Neural cell (in vitro differentiated cells): ENCODE results near the gene MYO3B. TPM values are rescaled to one million over a fixed set of nuclear protein-coding genes. Genes with fewer than 3 reads are reported as not detected.

Source experiments
- H2AFZ ChIP-seq: fragments of 200-600, 300-800 bp; sonication (generic), shearing (Covaris generic); 2 replicates; pipeline ENCODE4 v1.6.0; 2014; ENCODE audit warnings: low read depth, mild to moderate bottlenecking, antibody characterized with exemption, low read length, moderate library complexity
- H3F3A ChIP-seq: fragments of 200-600 bp; shearing (Covaris generic); 2 replicates; pipeline ENCODE4 v1.6.1; 2016; ENCODE audit warnings: mild to moderate bottlenecking, moderate library complexity, mixed read lengths, antibody characterized with exemption, low read length; ENCODE audit not compliant: insufficient read depth, poor library complexity, severe bottlenecking
- H3K27ac ChIP-seq: fragments of 200-600, 300-800 bp; sonication (generic), shearing (Covaris generic); 2 replicates; pipeline ENCODE4 v1.5.1; 2014; ENCODE audit warnings: mild to moderate bottlenecking, low read length, moderate library complexity
- H3K27me3 ChIP-seq: fragments of 300-800, 200-600 bp; sonication (generic), shearing (Covaris generic); 2 replicates; pipeline ENCODE4 v1.6.0; 2014; ENCODE audit warnings: mild to moderate bottlenecking, low read depth, low read length, moderate library complexity; ENCODE audit not compliant: insufficient read depth
- H3K36me3 ChIP-seq: fragments of 300-800, 200-600 bp; sonication (generic), shearing (Covaris generic); 2 replicates; pipeline ENCODE4 v1.5.1; 2014; ENCODE audit warnings: mild to moderate bottlenecking, antibody characterized with exemption, low read length, moderate library complexity; ENCODE audit not compliant: insufficient read depth
- H3K4me2 ChIP-seq: fragments of 300-800, 200-600 bp; sonication (generic), shearing (Covaris generic); 2 replicates; pipeline ENCODE4 v1.6.0; 2014; ENCODE audit warnings: mild to moderate bottlenecking, low read length
- H3K4me3 ChIP-seq: fragments of 300-800, 200-600 bp; sonication (generic), shearing (Covaris generic); 2 replicates; pipeline ENCODE4 v1.5.1; 2014; ENCODE audit warnings: mild to moderate bottlenecking, low read length, moderate library complexity
- H3K79me2 ChIP-seq: fragments of 200-600 bp; shearing (Covaris generic); replicated peaks from 2 replicates; pipeline ENCODE4 v1.6.0; 2014; ENCODE audit warnings: mild to moderate bottlenecking, low read length, moderate library complexity; ENCODE audit not compliant: insufficient read depth
- H3K9ac ChIP-seq: fragments of 300-800, 200-600 bp; sonication (generic), shearing (Covaris generic); 2 replicates; pipeline ENCODE4 v1.6.1; 2016; ENCODE audit warnings: mild to moderate bottlenecking, low read length, mixed read lengths
- H3K9me2 ChIP-seq: fragments of 200-600 bp; shearing (Covaris generic); 2 replicates; pipeline ENCODE4 v1.6.1; 2016; ENCODE audit warnings: mild to moderate bottlenecking, low read length, mixed read lengths; ENCODE audit not compliant: insufficient read depth
- H3K9me3 ChIP-seq: fragments of 200-600, 300-800 bp; sonication (generic), shearing (Covaris generic); 2 replicates; pipeline ENCODE4 v1.6.1; 2016; ENCODE audit warnings: mild to moderate bottlenecking, mixed run types, low read length, moderate library complexity, mixed read lengths
- H4K20me1 ChIP-seq: fragments of 200-600 bp; shearing (Covaris generic); 2 replicates; pipeline ENCODE4 v1.6.1; 2016; ENCODE audit warnings: mild to moderate bottlenecking, mixed run types; ENCODE audit not compliant: insufficient read depth
- CTCF ChIP-seq: fragments of 450-650 bp; IDR thresholded peaks from 2 replicates; pipeline ENCODE4 v1.5.1; 2014; ENCODE audit warnings: antibody characterized with exemption, mild to moderate bottlenecking, moderate library complexity; ENCODE audit not compliant: poor library complexity, severe bottlenecking
- EP300 ChIP-seq: fragments of 450-650 bp; conservative IDR thresholded peaks from 2 replicates; pipeline ENCODE4 v1.6.1; 2014; ENCODE audit warnings: antibody characterized with exemption, mild to moderate bottlenecking, moderate library complexity; ENCODE audit not compliant: poor library complexity, severe bottlenecking
- EZH2 ChIP-seq: fragments of 200-600, 300-800 bp; shearing (Covaris generic), sonication (generic); IDR thresholded peaks from 2 replicates; pipeline ENCODE4 v1.6.1; 2014; ENCODE audit warnings: antibody characterized with exemption, low read length, borderline replicate concordance, mild to moderate bottlenecking; ENCODE audit not compliant: insufficient read depth, poor library complexity, severe bottlenecking
- MXI1 ChIP-seq: fragments of 450-650 bp; conservative IDR thresholded peaks from 2 replicates; pipeline ENCODE4 v1.6.1; 2014; ENCODE audit warnings: antibody characterized with exemption, mild to moderate bottlenecking; ENCODE audit not compliant: poor library complexity, severe bottlenecking
- POLR2AphosphoS5 ChIP-seq: IDR thresholded peaks from 2 replicates; pipeline ENCODE4 v1.6.1; 2012
- RAD21 ChIP-seq: fragments of 450-650 bp; conservative IDR thresholded peaks from 2 replicates; pipeline ENCODE4 v1.6.1; 2014; ENCODE audit warnings: antibody characterized with exemption, mild to moderate bottlenecking, moderate library complexity
- REST ChIP-seq: IDR thresholded peaks from 2 replicates; pipeline ENCODE4 v1.6.1; 2012; ENCODE audit warnings: borderline replicate concordance
- SMC3 ChIP-seq: fragments of 450-650 bp; conservative IDR thresholded peaks from 2 replicates; pipeline ENCODE4 v1.6.1; 2014; ENCODE audit warnings: antibody characterized with exemption, mild to moderate bottlenecking, moderate library complexity; ENCODE audit not compliant: poor library complexity
- TAF1 ChIP-seq: IDR thresholded peaks from 2 replicates; pipeline ENCODE4 v1.6.1; 2012; ENCODE audit warnings: low read depth
- polyA plus RNA-seq: library from polyadenylated mRNA; depleted of rRNA; stranded (reverse); fragments of >200 nt; gene quantifications from 2 replicates; pipeline ENCODE4 v1.2.3, GENCODE V29; 2014

MYO3B gene
- polyA plus RNA-seq, 1 donor from 2014 or later: 0.11 TPM

GRCh38 chr2:170155022-170155722 is 22.8 kb upstream of the MYO3B start:
- no peaks in the 10 kb centered on the region for H3K36me3 ChIP-seq
- no peak overlapping the region for H3K4me2 ChIP-seq
- peak overlapping the region; percentile 31 for H2AFZ ChIP-seq
- no peaks in the 10 kb centered on the region for H3K79me2 ChIP-seq
- no peak overlapping the region for H3K27ac ChIP-seq
- peak overlapping the region; percentile 43 for H3K4me3 ChIP-seq
- H3K9ac ChIP-seq: no peak overlapping the region
- no peaks in the 10 kb centered on the region for H3K9me3 ChIP-seq
- H3K9me2 ChIP-seq: no peaks in the 10 kb centered on the region
- no peaks in the 10 kb centered on the region for H3F3A ChIP-seq
- H3K27me3 ChIP-seq: no peaks in the 10 kb centered on the region
- no peaks in the 10 kb centered on the region for H4K20me1 ChIP-seq
- peak; percentile 68 for TF ChIP-seq REST
- no peak for TF ChIP-seq TAF1
- peak; percentile 22 for TF ChIP-seq RAD21
- no peak for TF ChIP-seq EP300
- TF ChIP-seq EZH2: no peak
- no peak for TF ChIP-seq MXI1
- peak; percentile 57 for TF ChIP-seq POLR2AphosphoS5
- no peak for TF ChIP-seq SMC3
- peak; percentile 13 for TF ChIP-seq CTCF

- Histone ChIP-seq H3K27ac (no peak overlapping the region), H3K9me2 (no peaks in the 10 kb centered on the region), H2AFZ (no peak overlapping the region), H3K27me3 (no peaks in the 10 kb centered on the region), H3K79me2 (no peaks in the 10 kb centered on the region), H3K9me3 (no peaks in the 10 kb centered on the region), H3K4me2 (no peak overlapping the region), H3K36me3 (no peaks in the 10 kb centered on the region), H3K9ac (no peak overlapping the region), H4K20me1 (no peaks in the 10 kb centered on the region), H3F3A (no peaks in the 10 kb centered on the region), H3K4me3 (no peak overlapping the region)
- TF ChIP-seq RAD21 (no peak), MXI1 (no peak), REST (no peak), EZH2 (no peak), TAF1 (no peak), SMC3 (no peak), CTCF (no peak), EP300 (no peak), POLR2AphosphoS5 (no peak)
These were observed 22.2 kb upstream of the MYO3B start for GRCh38 chr2:170155723-170156253.
